K562 (cell line): ENCODE results near the gene SYT7. TPM values are rescaled to one million over a fixed set of nuclear protein-coding genes. Genes with fewer than 3 reads are reported as not detected.

ENCODE experiments used
- DPF2 ChIP-seq: fragments of 450-650 bp; IDR thresholded peaks from 2 replicates; pipeline ENCODE4 v1.6.1; 2016
- HMG20B ChIP-seq: fragments of 250-450 bp; sonication (Bioruptor Pico); IDR thresholded peaks from 2 replicates; pipeline ENCODE4 v1.5.0; 2021; ENCODE audit warnings: mild to moderate bottlenecking
- KLF16 ChIP-seq: IDR thresholded peaks from 2 replicates; pipeline ENCODE4 v1.6.1; 2016; ENCODE audit warnings: antibody characterized with exemption
- NFE2L1 ChIP-seq: fragments of 450-650 bp; IDR thresholded peaks from 2 replicates; pipeline ENCODE4 v1.6.1; 2016; ENCODE audit warnings: missing genetic modification characterization, low read depth, mild to moderate bottlenecking, missing compliant biosample characterization, moderate library complexity, borderline replicate concordance
- SMARCA4 ChIP-seq: fragments of 450-650 bp; IDR thresholded peaks from 2 replicates; pipeline ENCODE4 v1.6.1; 2016
- ZBED1 ChIP-seq: IDR thresholded peaks from 2 replicates; pipeline ENCODE4 v1.6.1; 2014
- ZNF444 ChIP-seq: fragments of 250-450 bp; sonication (Bioruptor Pico); IDR thresholded peaks from 2 replicates; pipeline ENCODE4 v1.4.0; 2020; ENCODE audit warnings: mild to moderate bottlenecking, moderate library complexity
- polyA plus RNA-seq, 8 experiments: library from polyadenylated mRNA; depleted of rRNA in 4 of 8; stranded (reverse) in 5 of 8; unstranded in 3 of 8; fragments of >200 nt; fragmentation: Nextera tagmentation in 2 of 8; fragmentation: Illumina TruSeq in 1 of 8; extraction: Ambion mirVana in 2 of 8; extraction: Trizol in 1 of 8; gene quantifications; 2 replicates each; pipeline versions ENCODE4 v1.2.1 to v1.2.3, GENCODE V29; 2011 to 2014; ENCODE audit warnings: inconsistent platforms in 1 of 8, missing spikeins in 1 of 8
- total RNA-seq, 7 experiments: library from RNA; depleted of rRNA in 6 of 7; stranded (reverse); fragments of >200 nt in 6 of 7; fragmentation: Illumina TruSeq in 2 of 7; extraction: Trizol in 2 of 7; gene quantifications; 2 replicates each; pipeline versions ENCODE4 v1.2.1 to v1.2.3, GENCODE V29; 2011 to 2021; ENCODE audit warnings: low replicate concordance in 1 of 7
- TF ChIP-seq, protein P1 (sequence below): fragments of 450-650 bp; formaldehyde crosslinking; IDR thresholded peaks from 2 replicates; pipeline ENCODE4 v1.4.0; 2020; ENCODE audit warnings: mild to moderate bottlenecking, moderate library complexity
- TF ChIP-seq, protein P2 (sequence below): fragments of 200-800 bp; sonication (Bioruptor generic); IDR thresholded peaks from 2 replicates; pipeline ENCODE4 v1.6.1; 2017; ENCODE audit warnings: missing genetic modification characterization, missing compliant biosample characterization

The SYT7 gene
- total and polyA plus RNA-seq, 9 of the 15 experiments (the other 6 are each of a cell fraction or from before 2014, with no cell fraction given): 0.01 to 0.51 (median 0.16) TPM; not detected in 1

DNA sequence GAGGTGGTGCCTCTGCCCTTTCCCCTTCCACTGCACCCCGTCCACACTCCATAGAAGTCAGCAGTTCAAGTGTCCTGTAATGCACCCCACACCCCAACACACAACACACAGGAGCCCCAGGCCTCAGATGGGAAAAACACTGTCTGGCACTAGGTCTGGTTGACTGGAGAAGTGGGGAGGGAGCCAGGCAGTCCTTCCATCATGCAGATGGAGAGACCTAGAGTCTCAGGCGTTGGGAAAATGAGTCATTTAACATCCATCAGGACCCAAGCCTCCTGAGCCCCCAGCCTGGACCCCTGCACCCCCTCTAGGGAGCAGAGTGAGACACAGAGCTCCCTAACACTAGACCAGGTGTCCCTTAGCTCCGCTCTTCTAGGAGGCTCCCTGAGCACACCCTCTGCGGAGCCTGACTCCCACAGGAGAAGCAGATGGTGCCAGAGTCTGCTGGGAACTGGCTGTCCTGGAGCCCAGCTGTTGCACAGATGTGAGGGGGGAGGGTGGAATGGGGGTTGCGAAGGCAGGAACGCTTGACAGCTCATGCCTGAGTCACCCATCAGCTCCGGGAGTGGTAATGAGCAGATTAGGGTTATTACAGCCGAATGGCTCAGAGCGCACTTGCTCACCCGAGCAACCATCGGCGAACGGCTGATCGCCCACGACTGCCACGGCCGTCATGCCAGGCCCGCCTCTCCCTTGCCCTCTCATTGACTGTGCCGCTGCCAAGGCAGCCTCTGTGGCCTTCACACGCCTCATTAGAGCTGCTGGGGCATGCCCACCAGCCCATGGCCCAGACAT, 22.1 kb upstream of the SYT7 start (continued):
- TF ChIP-seq DPF2: peak; percentile 47; the same call in 1 of the 2 replicates
- no peak for TF ChIP-seq NFE2L1 (tag)
- TF ChIP-seq HMG20B (CRISPR knock-in tag): no peak
- TF ChIP-seq, protein P1, sequence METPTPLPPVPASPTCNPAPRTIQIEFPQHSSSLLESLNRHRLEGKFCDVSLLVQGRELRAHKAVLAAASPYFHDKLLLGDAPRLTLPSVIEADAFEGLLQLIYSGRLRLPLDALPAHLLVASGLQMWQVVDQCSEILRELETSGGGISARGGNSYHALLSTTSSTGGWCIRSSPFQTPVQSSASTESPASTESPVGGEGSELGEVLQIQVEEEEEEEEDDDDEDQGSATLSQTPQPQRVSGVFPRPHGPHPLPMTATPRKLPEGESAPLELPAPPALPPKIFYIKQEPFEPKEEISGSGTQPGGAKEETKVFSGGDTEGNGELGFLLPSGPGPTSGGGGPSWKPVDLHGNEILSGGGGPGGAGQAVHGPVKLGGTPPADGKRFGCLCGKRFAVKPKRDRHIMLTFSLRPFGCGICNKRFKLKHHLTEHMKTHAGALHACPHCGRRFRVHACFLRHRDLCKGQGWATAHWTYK (CRISPR knock-in tag): no peak
- no peak for TF ChIP-seq ZNF444 (CRISPR knock-in tag)
- TF ChIP-seq KLF16: peak; percentile 74; the same call in 1 of the 2 replicates
- no peak for TF ChIP-seq ZBED1
- peak; percentile 65; the same call in 1 of the 2 replicates for TF ChIP-seq SMARCA4
- TF ChIP-seq, protein P2, sequence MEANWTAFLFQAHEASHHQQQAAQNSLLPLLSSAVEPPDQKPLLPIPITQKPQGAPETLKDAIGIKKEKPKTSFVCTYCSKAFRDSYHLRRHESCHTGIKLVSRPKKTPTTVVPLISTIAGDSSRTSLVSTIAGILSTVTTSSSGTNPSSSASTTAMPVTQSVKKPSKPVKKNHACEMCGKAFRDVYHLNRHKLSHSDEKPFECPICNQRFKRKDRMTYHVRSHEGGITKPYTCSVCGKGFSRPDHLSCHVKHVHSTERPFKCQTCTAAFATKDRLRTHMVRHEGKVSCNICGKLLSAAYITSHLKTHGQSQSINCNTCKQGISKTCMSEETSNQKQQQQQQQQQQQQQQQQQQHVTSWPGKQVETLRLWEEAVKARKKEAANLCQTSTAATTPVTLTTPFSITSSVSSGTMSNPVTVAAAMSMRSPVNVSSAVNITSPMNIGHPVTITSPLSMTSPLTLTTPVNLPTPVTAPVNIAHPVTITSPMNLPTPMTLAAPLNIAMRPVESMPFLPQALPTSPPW (CRISPR knock-in tag): peak; percentile 86
- TF ChIP-seq, all 486 proteins: peak for 46
